ENCODE results near the gene GIMAP8.

Gene GIMAP8

GRCh38 chr7:150404805-150405583 is 45.4 kb upstream of the GIMAP8 start (continued):
- TF ChIP-seq ZNF747 (tag by site-specific recombination; IDR thresholded peaks at IDR 0.05) (no peak), ZNF350 (tag by site-specific recombination; IDR thresholded peaks at IDR 0.05) (no peak), ZNF121 (tag by site-specific recombination; IDR thresholded peaks at IDR 0.05) (no peak), ZNF266 (tag by site-specific recombination; IDR thresholded peaks at IDR 0.05; ENCODE audit: low read depth) (no peak), ZNF596 (tag by site-specific recombination; IDR thresholded peaks at IDR 0.05) (no peak; the same call in 1 of the 2 replicates), RBAK (tag by site-specific recombination; IDR thresholded peaks at IDR 0.05) (no peak), ZNF426 (tag by site-specific recombination; IDR thresholded peaks at IDR 0.05) (no peak), TSHZ1 (tag by site-specific recombination; IDR thresholded peaks at IDR 0.05; ENCODE audit: borderline replicate concordance) (no peak), EGR2 (tag by site-specific recombination; IDR thresholded peaks at IDR 0.05; ENCODE audit: low read depth) (peak; percentile 47; the same call in 1 of the 2 replicates), SP2 (tag by site-specific recombination; IDR thresholded peaks at IDR 0.05) (peak; percentile 42), ZNF423 (tag by site-specific recombination; IDR thresholded peaks at IDR 0.05) (0 out of 2 replicates have a peak, but pooled peaks have one; percentile 25), ZNF248 (tag by site-specific recombination; IDR thresholded peaks at IDR 0.05) (no peak), ZNF302 (tag by site-specific recombination; IDR thresholded peaks at IDR 0.05; ENCODE audit: low read depth) (no peak), ZNF473 (tag by site-specific recombination; IDR thresholded peaks at IDR 0.05) (no peak), TRIM28 (IDR thresholded peaks at IDR 0.05; ENCODE audit: borderline replicate concordance, low read length) (no peak), AEBP2 (tag by site-specific recombination; IDR thresholded peaks at IDR 0.05; ENCODE audit: borderline replicate concordance) (no peak), ZNF791 (tag by site-specific recombination; IDR thresholded peaks at IDR 0.05) (no peak), KLF1 (tag by site-specific recombination; IDR thresholded peaks at IDR 0.05) (peak; percentile 44; the same call in 1 of the 2 replicates), FEZF1 (tag by site-specific recombination; IDR thresholded peaks at IDR 0.05) (no peak), ZBTB10 (tag by site-specific recombination; IDR thresholded peaks at IDR 0.05) (no peak), ZNF785 (tag by site-specific recombination; IDR thresholded peaks at IDR 0.05) (no peak; the same call in 1 of the 2 replicates), ZNF610 (tag by site-specific recombination; IDR thresholded peaks at IDR 0.05; ENCODE audit: borderline replicate concordance) (peak; percentile 70), GLI4 (tag by site-specific recombination; IDR thresholded peaks at IDR 0.05) (no peak), ZNF280C (tag by site-specific recombination; IDR thresholded peaks at IDR 0.05) (no peak), ZNF549 (tag by site-specific recombination; IDR thresholded peaks at IDR 0.05) (no peak)
- TF ChIP-seq, protein P1, sequence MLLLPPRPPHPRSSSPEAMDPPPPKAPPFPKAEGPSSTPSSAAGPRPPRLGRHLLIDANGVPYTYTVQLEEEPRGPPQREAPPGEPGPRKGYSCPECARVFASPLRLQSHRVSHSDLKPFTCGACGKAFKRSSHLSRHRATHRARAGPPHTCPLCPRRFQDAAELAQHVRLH (tag by site-specific recombination; IDR thresholded peaks at IDR 0.05) = no peak
- TF ChIP-seq, protein P2, sequence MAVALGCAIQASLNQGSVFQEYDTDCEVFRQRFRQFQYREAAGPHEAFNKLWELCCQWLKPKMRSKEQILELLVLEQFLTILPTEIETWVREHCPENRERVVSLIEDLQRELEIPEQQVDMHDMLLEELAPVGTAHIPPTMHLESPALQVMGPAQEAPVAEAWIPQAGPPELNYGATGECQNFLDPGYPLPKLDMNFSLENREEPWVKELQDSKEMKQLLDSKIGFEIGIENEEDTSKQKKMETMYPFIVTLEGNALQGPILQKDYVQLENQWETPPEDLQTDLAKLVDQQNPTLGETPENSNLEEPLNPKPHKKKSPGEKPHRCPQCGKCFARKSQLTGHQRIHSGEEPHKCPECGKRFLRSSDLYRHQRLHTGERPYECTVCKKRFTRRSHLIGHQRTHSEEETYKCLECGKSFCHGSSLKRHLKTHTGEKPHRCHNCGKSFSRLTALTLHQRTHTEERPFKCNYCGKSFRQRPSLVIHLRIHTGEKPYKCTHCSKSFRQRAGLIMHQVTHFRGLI (tag by site-specific recombination; IDR thresholded peaks at IDR 0.05) = no peak

Measured in HEK293 (cell line).